Activated T-cell treated with anti-CD3 and anti-CD28 coated beads, Interleukin-2, amount 50 U/mL, for 1 hour (primary cell): Measurements from ENCODE around the gene SLC39A7.

Source experiments
- DNase-seq: peaks from one replicate; pipeline ENCODE4 v3.0.0-alpha.2; 2020

Gene SLC39A7

GRCh38 chr6:33247977-33248642, 47.4 kb downstream of the SLC39A7 start:
- DNase-seq, result peak; percentile 93

- DNase-seq, result no peak
These were observed 47.9 kb downstream of the SLC39A7 start for GRCh38 chr6:33248643-33248931.

- peak; percentile 94 for DNase-seq
These were observed 48.5 kb downstream of the SLC39A7 start for GRCh38 chr6:33248932-33249731.

GRCh38 chr6:33249732-33250630, 49.3 kb downstream of the SLC39A7 start:
- no peak for DNase-seq

- no peak for DNase-seq
These were observed 50.1 kb downstream of the SLC39A7 start for GRCh38 chr6:33250731-33251130.

- no peak for DNase-seq
These were observed 50.8 kb downstream of the SLC39A7 start for GRCh38 chr6:33251395-33252012.

GRCh38 chr6:33252759-33253158, 52.1 kb downstream of the SLC39A7 start:
- no peak for DNase-seq
